ENCODE measurements around the gene OR6N2.

OR6N2 gene

DNA sequence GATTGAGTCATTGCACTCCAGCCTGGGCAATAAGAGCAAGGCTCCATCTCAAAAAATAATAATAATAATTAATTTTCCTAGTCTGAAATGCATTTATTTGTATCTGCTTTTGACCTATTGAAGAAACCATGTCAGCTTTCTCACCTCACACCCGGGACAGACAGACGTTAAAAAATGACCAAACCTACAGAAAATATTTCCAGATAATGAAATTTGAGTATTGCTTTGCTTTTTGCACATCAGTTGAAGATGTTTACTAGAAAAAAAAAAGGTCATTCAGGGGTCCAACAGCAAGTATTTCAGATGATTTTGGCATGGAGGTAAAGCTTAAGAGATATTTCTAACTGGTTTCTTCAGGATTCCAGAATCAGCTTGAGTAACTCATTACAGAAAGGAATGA, 26.6 kb downstream of the OR6N2 start, which contains the start of gene OR6K6:
TSS of gene OR6K6 (plus strand) at position 301 of the 400 bp plus-strand sequence. CDS start 168 bp downstream, outside the sequence.
- DNase-seq (ENCODE audit: low read depth) = no peak

DNA sequence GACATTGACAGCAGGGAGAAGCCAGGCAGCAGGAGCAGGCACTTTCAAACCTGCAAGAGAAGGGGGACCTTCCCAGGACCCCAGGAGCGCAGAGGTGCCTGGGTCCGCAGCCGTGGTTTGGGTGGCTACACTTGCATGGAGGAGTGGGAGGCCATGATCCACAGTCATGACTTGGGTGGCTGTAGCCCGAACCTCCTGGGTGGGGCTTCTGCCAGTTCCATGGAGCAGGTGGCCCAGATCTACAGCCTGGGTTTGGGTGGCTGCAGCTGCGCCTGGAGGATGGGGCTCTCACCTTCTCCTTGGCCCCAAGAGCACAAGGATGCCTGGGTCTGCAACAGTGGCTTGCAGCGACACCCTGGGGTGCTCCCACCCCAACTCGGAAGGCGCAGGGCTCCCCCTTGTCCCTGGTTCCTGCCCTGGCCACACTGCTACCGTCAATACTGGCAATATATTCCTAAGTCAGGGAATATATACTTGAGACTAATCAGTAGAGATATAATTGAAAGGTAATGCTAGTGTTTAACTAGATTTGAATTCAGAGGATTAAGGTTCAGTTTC, 28.8 kb downstream of the OR6N2 start:
- no peak for DNase-seq (ENCODE audit: low read depth)

DNA sequence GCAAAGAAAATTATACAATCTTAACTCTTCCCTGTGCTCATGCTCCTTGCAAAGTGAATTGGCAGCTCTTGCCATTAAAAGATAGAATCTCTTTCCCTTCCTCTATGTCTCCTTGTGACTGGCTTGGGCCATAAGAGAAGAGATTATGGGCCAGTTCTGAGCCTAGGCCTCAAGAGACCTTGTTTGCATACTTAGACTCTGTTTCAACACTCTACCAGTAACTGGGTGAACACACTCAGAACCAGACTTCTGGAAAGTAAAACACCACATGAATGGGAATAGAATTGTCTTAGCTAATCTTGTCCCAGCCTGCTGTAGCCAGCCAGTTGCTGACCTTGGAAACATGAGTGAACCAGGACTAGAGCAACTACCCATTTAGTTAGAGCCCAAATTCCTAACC, 45.2 kb downstream of the OR6N2 start:
- no peak for DNase-seq (ENCODE audit: low read depth)

DNA sequence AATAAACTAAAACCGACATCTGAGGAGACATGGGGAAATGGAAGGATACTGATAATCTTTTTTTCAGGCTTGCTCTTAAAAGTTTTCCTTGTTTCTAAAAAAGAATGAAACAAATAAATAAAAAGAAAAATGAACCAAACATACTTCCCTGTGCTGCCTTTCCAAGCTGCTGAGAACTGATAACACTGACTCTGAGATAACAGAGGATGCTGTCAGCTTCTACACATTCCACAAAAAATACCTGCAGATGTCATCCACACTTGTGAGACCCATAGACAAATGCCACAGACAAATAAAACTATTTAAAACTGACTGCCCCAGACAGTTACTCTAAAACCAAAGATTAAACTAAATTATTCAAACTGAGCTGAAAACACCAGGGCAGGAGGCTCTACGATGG, 48.5 kb downstream of the OR6N2 start:
- no peak for DNase-seq (ENCODE audit: low read depth)

DNA sequence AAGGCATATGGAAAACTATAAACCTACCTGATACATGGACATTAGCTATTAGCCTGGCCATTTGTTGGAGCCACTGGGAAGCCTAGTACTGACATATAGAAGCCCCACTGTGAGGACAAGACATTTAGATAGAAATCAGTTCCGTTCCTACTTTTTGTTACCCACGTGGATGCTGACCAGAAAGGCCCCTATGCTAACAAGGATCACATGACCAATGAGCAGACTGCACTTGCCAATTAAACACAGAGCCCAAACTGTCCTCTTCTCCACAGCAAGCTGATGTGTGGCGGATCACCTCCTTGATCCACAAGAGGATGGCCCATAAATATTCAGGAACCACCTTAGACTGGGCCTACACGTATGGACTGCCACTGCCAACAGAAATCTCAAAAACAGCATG, 49.3 kb downstream of the OR6N2 start:
- DNase-seq (ENCODE audit: low read depth) = no peak

- DNase-seq (ENCODE audit: low read depth) = no peak
Measured at GRCh38 chr1:158730453-158730852, 50.6 kb downstream of the OR6N2 start.

GRCh38 chr1:158728510-158729225, 52.3 kb downstream of the OR6N2 start:
- no peak for DNase-seq (ENCODE audit: low read depth)

DNA sequence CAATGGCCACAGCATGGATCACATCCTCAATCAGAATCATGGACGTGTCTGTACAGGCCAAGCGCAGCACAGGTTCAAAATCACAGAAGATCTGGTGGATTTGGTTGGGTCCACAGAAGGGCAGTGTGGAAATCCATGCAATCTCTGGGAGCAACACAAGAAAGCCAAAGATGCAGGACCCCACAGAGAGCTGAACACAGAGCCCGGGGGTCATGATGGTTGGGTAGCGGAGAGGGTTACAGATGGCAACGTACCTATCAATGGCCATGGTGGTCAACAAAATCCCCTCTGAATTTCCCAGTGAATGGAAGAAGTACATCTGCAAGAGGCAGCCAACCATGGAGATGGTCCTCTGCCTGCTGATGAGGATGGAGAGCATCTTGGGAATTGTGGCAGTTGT, 56.6 kb downstream of the OR6N2 start:
- no peak for DNase-seq (ENCODE audit: low read depth)

All from stimulated activated CD8-positive, alpha-beta memory T cell treated with anti-CD3 and anti-CD28 coated beads, Interleukin-15, amount 100 ng/mL, for 1 hour (primary cell).